Natural killer cell (primary cell): ENCODE results near the gene ZNF473. TPM values are rescaled to one million over a fixed set of nuclear protein-coding genes. Genes with fewer than 3 reads are reported as not detected.
A peak's percentile ranks its signal among the peaks of the same experiment; 100 is the strongest.

Experiments
- ATAC-seq, 3 donors: fragments of 150-1000 bp in 2 of 3; fragments of 200-7000 bp in 1 of 3; cut with Tn5 transposase; 1 replicate in 1 of 3; 2 replicates in 2 of 3; pipeline ENCODE4 v1.10.0; 2021; ENCODE audit warnings: mild to moderate bottlenecking in 2 of 3, moderate library complexity in 2 of 3
- DNase-seq, 2 donors: peaks; one replicate each; pipeline versions ENCODE4 v3.0.0 to v3.0.0-alpha.2; 2013 to 2021; ENCODE audit warnings: mixed read lengths in 1 of 2
- H3K27ac ChIP-seq: one replicate; pipeline ENCODE4 v1.5.1; 2013; ENCODE audit warnings: mild to moderate bottlenecking, low read length
- H3K27me3 ChIP-seq: one replicate; pipeline ENCODE4 v1.6.1; 2013; ENCODE audit warnings: low read length; ENCODE audit not compliant: control insufficient read depth, insufficient read depth
- H3K36me3 ChIP-seq: one replicate; pipeline ENCODE4 v1.6.1; 2013; ENCODE audit warnings: low read length; ENCODE audit not compliant: control insufficient read depth, insufficient read depth
- H3K4me1 ChIP-seq: one replicate; pipeline ENCODE4 v1.6.1; 2013; ENCODE audit warnings: low read length; ENCODE audit not compliant: control insufficient read depth, insufficient read depth
- H3K4me3 ChIP-seq: one replicate; pipeline ENCODE4 v1.5.1; 2013; ENCODE audit warnings: low read length
- H3K9me3 ChIP-seq: one replicate; pipeline ENCODE4 v1.6.1; 2013; ENCODE audit warnings: low read length; ENCODE audit not compliant: control insufficient read depth, insufficient read depth
- H3K27ac Mint-ChIP-seq, 2 donors: one replicate each; pipeline ENCODE4 v1.8.0; 2022; ENCODE audit warnings: mild to moderate bottlenecking in 2 of 2, mixed read lengths in 2 of 2, moderate library complexity in 1 of 2
- H3K27me3 Mint-ChIP-seq, 2 donors: one replicate each; pipeline ENCODE4 v1.8.0; 2022; ENCODE audit warnings: low read depth in 2 of 2, mixed read lengths in 2 of 2
- H3K36me3 Mint-ChIP-seq: one replicate; pipeline ENCODE4 v1.8.0; 2022; ENCODE audit warnings: mixed read lengths
- H3K4me1 Mint-ChIP-seq, 2 donors: one replicate each; pipeline ENCODE4 v1.8.0; 2022; ENCODE audit warnings: mixed read lengths in 2 of 2
- H3K4me3 Mint-ChIP-seq: one replicate; pipeline ENCODE4 v1.8.0; 2022; ENCODE audit warnings: mild to moderate bottlenecking, moderate library complexity, mixed read lengths
- H3K9me3 Mint-ChIP-seq, 2 donors: one replicate each; pipeline ENCODE4 v1.8.0; 2022; ENCODE audit warnings: mixed read lengths in 2 of 2
- CTCF ChIP-seq: fragments of 200-600 bp; IDR thresholded peaks from one replicate; pipeline ENCODE4 v1.8.0; 2022; ENCODE audit warnings: antibody characterized with exemption
- WGBS: methylation state at CpG from one replicate; pipeline ENCODE4 v1.1.7; 2013; ENCODE audit warnings: missing lambda C conversion rate; ENCODE audit not compliant: insufficient coverage; 5-methylcytosine and 5-hydroxymethylcytosine counted together
- intact Hi-C: fragments of 100-400 bp; cut with micrococcal nuclease; formaldehyde crosslinking; loops from one replicate; pipeline ENCODE4 v1.14.2; 2022
- total RNA-seq, 4 donors: library from RNA; stranded (reverse); fragments of 120-200 nt in 1 of 4; gene quantifications; one replicate each; pipeline versions ENCODE4 v1.2.3 to v1.2.4, GENCODE V29; 2013 to 2022

The ZNF473 gene
- total RNA-seq, 3 donors from 2014 or later (not counting 1 experiment from before 2014, with no cell fraction given): 7.9 to 16.2 (median 12.9) TPM

GRCh38 chr19:49983645-49984229, 42.1 kb upstream of the ZNF473 start:
- Mint-ChIP-seq H3K4me1 (peaks cover 9 to 19% of the 10 kb centered on the region in 2 donors), H3K9me3 (no peaks in the 10 kb centered on the region), H3K27me3 (no peaks in the 10 kb centered on the region), H3K27ac (no peak overlapping the region), H3K4me3 (no peak overlapping the region), H3K36me3 (no peaks in the 10 kb centered on the region)
- 56% methylated on average over 10 of the region's 10 CpGs for WGBS
- DNase-seq: peak; percentile 67 to 88
- Histone ChIP-seq H3K9me3 (no peaks in the 10 kb centered on the region), H3K27ac (no peak overlapping the region), H3K36me3 (peaks cover 34% of the 10 kb centered on the region), H3K4me1 (peaks cover 7% of the 10 kb centered on the region), H3K4me3 (no peak overlapping the region), H3K27me3 (no peaks in the 10 kb centered on the region)
- peak; percentile 81 for TF ChIP-seq CTCF
- intact Hi-C loops: loop anchor here (1.0 kb wide), 1 partner anchor 46 kb away; no protein-coding TSS in a partner anchor
- peak; percentile 54 to 73 (median 60) for ATAC-seq

- H3K27me3 Mint-ChIP-seq: no peaks in the 10 kb centered on the region
- DNase-seq (no peak), ATAC-seq (no peak)
- no peaks in the 10 kb centered on the region for H3K36me3 Mint-ChIP-seq
- H3K4me1 Mint-ChIP-seq: peaks cover 9 to 20% of the 10 kb centered on the region in 2 donors
- H3K9me3 Mint-ChIP-seq: no peaks in the 10 kb centered on the region
- H3K4me3 Mint-ChIP-seq: no peak overlapping the region
- no peak overlapping the region for H3K4me3 ChIP-seq
- H3K4me1 ChIP-seq: peaks cover 7% of the 10 kb centered on the region
- no peak overlapping the region for H3K27ac Mint-ChIP-seq
- peaks cover 37% of the 10 kb centered on the region for H3K36me3 ChIP-seq
- no peak for TF ChIP-seq CTCF
- H3K9me3 ChIP-seq: no peaks in the 10 kb centered on the region
- H3K27ac ChIP-seq: no peak overlapping the region
- no peaks in the 10 kb centered on the region for H3K27me3 ChIP-seq
- intact Hi-C loops: no loop called here
- 96% methylated on average over 11 of the region's 11 CpGs for WGBS
Observed at GRCh38 chr19:49984491-49984890, 41.3 kb upstream of the ZNF473 start.

- peaks cover 43% of the 10 kb centered on the region for H3K36me3 ChIP-seq
- peaks cover 7% of the 10 kb centered on the region for H3K4me1 ChIP-seq
- DNase-seq (no peak), ATAC-seq (no peak)
- H3K27ac Mint-ChIP-seq: no peak overlapping the region
- no peak overlapping the region for H3K4me3 ChIP-seq
- no peak overlapping the region for H3K27ac ChIP-seq
- no peak for TF ChIP-seq CTCF
- H3K36me3 Mint-ChIP-seq: no peaks in the 10 kb centered on the region
- no peaks in the 10 kb centered on the region for H3K9me3 ChIP-seq
- intact Hi-C loops: no loop called here
- no peaks in the 10 kb centered on the region for H3K27me3 Mint-ChIP-seq
- H3K4me3 Mint-ChIP-seq: no peak overlapping the region
- H3K9me3 Mint-ChIP-seq: no peaks in the 10 kb centered on the region
- 93% methylated on average over 2 of the region's 3 CpGs for WGBS
- H3K4me1 Mint-ChIP-seq: peaks cover 9 to 20% of the 10 kb centered on the region in 2 donors
- H3K27me3 ChIP-seq: no peaks in the 10 kb centered on the region
Observed at GRCh38 chr19:49985871-49986270, 39.9 kb upstream of the ZNF473 start.

- Histone ChIP-seq H3K27me3 (no peaks in the 10 kb centered on the region), H3K4me1 (peaks cover 7% of the 10 kb centered on the region), H3K36me3 (peaks cover 48% of the 10 kb centered on the region), H3K27ac (no peak overlapping the region), H3K9me3 (no peaks in the 10 kb centered on the region), H3K4me3 (no peak overlapping the region)
- Mint-ChIP-seq H3K4me3 (no peak overlapping the region), H3K27ac (no peak overlapping the region), H3K27me3 (no peaks in the 10 kb centered on the region), H3K36me3 (no peaks in the 10 kb centered on the region), H3K4me1 (peaks cover 9 to 20% of the 10 kb centered on the region in 2 donors), H3K9me3 (no peaks in the 10 kb centered on the region)
- DNase-seq: no peak
- no peak for ATAC-seq
- intact Hi-C loops: no loop called here
- WGBS: 97% methylated on average over 10 of the region's 10 CpGs
- TF ChIP-seq CTCF: no peak
Observed at GRCh38 chr19:49986354-49986753, 39.5 kb upstream of the ZNF473 start.
